HEK293 (cell line): ENCODE measurements around the gene SPINK4.
A peak's percentile ranks its signal among the peaks of the same experiment; 100 is the strongest.

Experiments
- CTCF ChIA-PET: fragments of 350-600 bp; formaldehyde crosslinking; extraction: SDS; loops from one replicate; lab custom pipeline; 2021; ENCODE audit warnings: antibody characterized with exemption; lab: Yijun Ruan, JAX
- POLR2A ChIA-PET: fragments of 300-600 bp; formaldehyde crosslinking; extraction: SDS; loops from one replicate; lab custom pipeline; 2020; ENCODE audit warnings: antibody characterized with exemption, inconsistent platforms; lab: Yijun Ruan, JAX
- H3K27ac ChIP-seq: fragments of 200-500 bp; sonication (Bioruptor generic); 2 replicates; pipeline ENCODE4 v1.5.1; 2014; ENCODE audit warnings: low read depth, low read length, control low read depth, inconsistent platforms; ENCODE audit errors: extremely low read depth
- H3K36me3 ChIP-seq, 2 experiments: fragments of 200-500 bp in 1 of 2; sonication (Bioruptor generic) in 1 of 2; 1 replicate in 1 of 2; 2 replicates in 1 of 2; pipeline ENCODE4 v1.5.1; 2014 to 2017; ENCODE audit warnings: inconsistent platforms in 2 of 2, low read length in 2 of 2; ENCODE audit not compliant: control insufficient read depth in 2 of 2, insufficient read depth in 1 of 2
- H3K4me1 ChIP-seq: fragments of 200-500 bp; sonication (Bioruptor generic); 2 replicates; pipeline ENCODE4 v1.5.1; 2014; ENCODE audit warnings: mild to moderate bottlenecking, low read length, inconsistent platforms; ENCODE audit not compliant: control insufficient read depth, insufficient read depth
- H3K4me3 ChIP-seq: 2 replicates; pipeline ENCODE4 v1.5.1; 2011; ENCODE audit warnings: low read depth, mild to moderate bottlenecking, control low read depth, low read length, moderate library complexity
- H3K9me3 ChIP-seq: fragments of 200-500 bp; sonication (Bioruptor generic); 2 replicates; pipeline ENCODE4 v1.5.1; 2014; ENCODE audit warnings: low read depth, low read length, inconsistent platforms; ENCODE audit not compliant: control insufficient read depth, insufficient read depth
- FEZF1 ChIP-seq: fragments of 450-650 bp; formaldehyde crosslinking; IDR thresholded peaks from 2 replicates; pipeline ENCODE4 v1.5.1; 2016; ENCODE audit warnings: missing biosample characterization, missing genetic modification characterization
- GLIS1 ChIP-seq: fragments of 450-650 bp; formaldehyde crosslinking; IDR thresholded peaks from 2 replicates; pipeline ENCODE4 v1.5.1; 2016; ENCODE audit warnings: missing biosample characterization, missing genetic modification characterization
- GLIS2 ChIP-seq: fragments of 450-650 bp; formaldehyde crosslinking; IDR thresholded peaks from 2 replicates; pipeline ENCODE4 v1.5.1; 2016; ENCODE audit warnings: missing biosample characterization, missing genetic modification characterization
- KLF8 ChIP-seq: fragments of 450-650 bp; formaldehyde crosslinking; IDR thresholded peaks from 2 replicates; pipeline ENCODE4 v1.5.1; 2016; ENCODE audit warnings: missing biosample characterization, missing genetic modification characterization
- SETDB1 ChIP-seq: IDR thresholded peaks from one replicate; pipeline ENCODE4 v1.6.1; 2017; ENCODE audit warnings: mild to moderate bottlenecking, low read length, moderate library complexity, mixed read lengths; ENCODE audit not compliant: insufficient read length
- SP7 ChIP-seq: fragments of 450-650 bp; formaldehyde crosslinking; IDR thresholded peaks from 2 replicates; pipeline ENCODE4 v1.5.1; 2016; ENCODE audit warnings: missing biosample characterization, missing genetic modification characterization
- ZBTB17 ChIP-seq: fragments of 450-650 bp; formaldehyde crosslinking; IDR thresholded peaks from 2 replicates; pipeline ENCODE4 v1.5.1; 2016; ENCODE audit warnings: missing biosample characterization, missing genetic modification characterization
- ZBTB26 ChIP-seq: fragments of 450-650 bp; formaldehyde crosslinking; optimal IDR thresholded peaks from 2 replicates; pipeline ENCODE3; 2016; ENCODE audit warnings: missing biosample characterization, mild to moderate bottlenecking, missing genetic modification characterization
- ZFP3 ChIP-seq: fragments of 450-650 bp; formaldehyde crosslinking; IDR thresholded peaks from 2 replicates; pipeline ENCODE4 v1.5.1; 2016; ENCODE audit warnings: low read depth, missing biosample characterization, missing genetic modification characterization
- ZFP37 ChIP-seq: fragments of 450-650 bp; formaldehyde crosslinking; IDR thresholded peaks from 2 replicates; pipeline ENCODE4 v1.5.1; 2016; ENCODE audit warnings: missing biosample characterization, missing genetic modification characterization
- ZNF146 ChIP-seq: fragments of 450-650 bp; formaldehyde crosslinking; IDR thresholded peaks from 2 replicates; pipeline ENCODE4 v1.5.1; 2016; ENCODE audit warnings: missing biosample characterization, missing genetic modification characterization
- ZNF335 ChIP-seq: fragments of 450-650 bp; formaldehyde crosslinking; conservative IDR thresholded peaks from 2 replicates; pipeline ENCODE4 v1.5.1; 2016; ENCODE audit warnings: missing biosample characterization, missing genetic modification characterization
- ZNF488 ChIP-seq: fragments of 450-650 bp; formaldehyde crosslinking; IDR thresholded peaks from 2 replicates; pipeline ENCODE4 v1.5.1; 2016; ENCODE audit warnings: missing biosample characterization, missing genetic modification characterization
- ZNF501 ChIP-seq: fragments of 450-650 bp; formaldehyde crosslinking; IDR thresholded peaks from 2 replicates; pipeline ENCODE4 v1.5.1; 2016; ENCODE audit warnings: missing biosample characterization, missing genetic modification characterization
- ZNF530 ChIP-seq: fragments of 450-650 bp; formaldehyde crosslinking; IDR thresholded peaks from 2 replicates; pipeline ENCODE4 v1.5.1; 2016; ENCODE audit warnings: low read depth, missing biosample characterization, missing genetic modification characterization
- ZNF549 ChIP-seq: fragments of 450-650 bp; IDR thresholded peaks from 2 replicates; pipeline ENCODE4 v1.5.1; 2018; ENCODE audit warnings: missing biosample characterization, missing genetic modification characterization, mild to moderate bottlenecking, inconsistent platforms, moderate library complexity
- ZNF621 ChIP-seq: fragments of 450-650 bp; formaldehyde crosslinking; IDR thresholded peaks from 2 replicates; pipeline ENCODE4 v1.5.1; 2017; ENCODE audit warnings: missing biosample characterization, missing genetic modification characterization
- ZNF747 ChIP-seq: fragments of 450-650 bp; formaldehyde crosslinking; IDR thresholded peaks from 2 replicates; pipeline ENCODE4 v1.5.1; 2016; ENCODE audit warnings: missing biosample characterization, missing genetic modification characterization
- ZNF768 ChIP-seq: fragments of 450-650 bp; formaldehyde crosslinking; IDR thresholded peaks from 2 replicates; pipeline ENCODE4 v1.5.1; 2018; ENCODE audit warnings: missing biosample characterization, mild to moderate bottlenecking, missing genetic modification characterization
- ZSCAN16 ChIP-seq: fragments of 450-650 bp; formaldehyde crosslinking; IDR thresholded peaks from 2 replicates; pipeline ENCODE4 v1.5.1; 2016; ENCODE audit warnings: missing biosample characterization, missing genetic modification characterization
- TF ChIP-seq, protein P1 (sequence below): fragments of 450-650 bp; formaldehyde crosslinking; IDR thresholded peaks from 2 replicates; pipeline ENCODE4 v1.5.1; 2016; ENCODE audit warnings: missing biosample characterization, missing genetic modification characterization
- TF ChIP-seq, protein P2 (sequence below): fragments of 450-650 bp; formaldehyde crosslinking; IDR thresholded peaks from 2 replicates; pipeline ENCODE4 v1.5.1; 2016; ENCODE audit warnings: missing biosample characterization, missing genetic modification characterization

Gene SPINK4

DNA sequence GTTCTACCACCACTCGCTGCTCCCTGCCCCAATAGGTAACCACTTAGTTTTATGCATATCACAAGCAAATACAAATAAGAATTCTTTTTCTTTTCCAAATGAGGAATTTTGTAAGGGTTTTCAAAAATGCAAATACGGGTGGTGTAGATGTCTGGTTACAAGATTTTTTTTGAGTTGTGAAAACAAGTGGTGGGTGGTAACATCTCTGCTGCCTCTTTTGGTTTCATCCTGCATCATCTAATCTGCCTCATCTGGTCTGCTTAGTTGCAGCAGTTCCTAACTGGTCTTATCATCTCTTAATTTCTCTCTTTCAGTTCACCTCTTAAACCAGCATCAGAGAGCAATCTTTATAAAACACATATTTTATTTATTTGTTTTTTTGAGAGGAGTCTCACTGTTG lies 55.6 kb downstream of the SPINK4 start:
- no peaks in the 10 kb centered on the region for H3K9me3 ChIP-seq
- TF ChIP-seq, protein P1, sequence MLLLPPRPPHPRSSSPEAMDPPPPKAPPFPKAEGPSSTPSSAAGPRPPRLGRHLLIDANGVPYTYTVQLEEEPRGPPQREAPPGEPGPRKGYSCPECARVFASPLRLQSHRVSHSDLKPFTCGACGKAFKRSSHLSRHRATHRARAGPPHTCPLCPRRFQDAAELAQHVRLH: no peak
- TF ChIP-seq ZSCAN16 (tag by site-specific recombination) (no peak), ZNF747 (tag by site-specific recombination) (no peak), ZBTB26 (tag by site-specific recombination) (no peak), ZNF621 (tag by site-specific recombination) (no peak), ZFP37 (tag by site-specific recombination) (no peak), KLF8 (tag by site-specific recombination) (no peak), ZNF501 (tag by site-specific recombination) (no peak), ZNF488 (tag by site-specific recombination) (no peak), GLIS1 (no peak), SETDB1 (no peak), GLIS2 (tag by site-specific recombination) (no peak)
- TF ChIP-seq, protein P2, sequence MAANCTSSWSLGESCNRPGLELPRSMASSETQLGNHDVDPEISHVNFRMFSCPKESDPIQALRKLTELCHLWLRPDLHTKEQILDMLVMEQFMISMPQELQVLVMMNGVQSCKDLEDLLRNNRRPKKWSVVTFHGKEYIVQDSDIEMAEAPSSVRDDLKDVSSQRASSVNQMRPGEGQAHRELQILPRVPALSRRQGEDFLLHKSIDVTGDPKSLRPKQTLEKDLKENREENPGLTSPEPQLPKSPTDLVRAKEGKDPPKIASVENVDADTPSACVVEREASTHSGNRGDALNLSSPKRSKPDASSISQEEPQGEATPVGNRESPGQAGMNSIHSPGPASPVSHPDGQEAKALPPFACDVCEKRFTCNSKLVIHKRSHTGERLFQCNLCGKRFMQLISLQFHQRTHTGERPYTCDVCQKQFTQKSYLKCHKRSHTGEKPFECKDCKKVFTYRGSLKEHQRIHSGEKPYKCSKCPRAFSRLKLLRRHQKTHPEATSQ (tag by site-specific recombination): no peak
- TF ChIP-seq, all 188 proteins: peak for 0
- ChIA-PET POLR2A (no interaction called here), CTCF (no interaction called here)
- no peak overlapping the region for H3K27ac ChIP-seq
- no peak overlapping the region for H3K4me3 ChIP-seq
- H3K4me1 ChIP-seq: no peaks in the 10 kb centered on the region
- peaks cover 11 to 89% of the 10 kb centered on the region in 2 experiments; a peak in 2 of 3 replicates for H3K36me3 ChIP-seq

- POLR2A ChIA-PET: no interaction called here
- Histone ChIP-seq H3K9me3 (no peaks in the 10 kb centered on the region), H3K27ac (no peak overlapping the region), H3K4me3 (no peak overlapping the region)
- TF ChIP-seq ZNF501 (tag by site-specific recombination) (no peak), ZNF335 (tag by site-specific recombination) (0 out of 2 replicates have a peak, but pooled peaks have one; percentile 5), SP7 (tag by site-specific recombination) (no peak), ZBTB17 (tag by site-specific recombination) (peak; percentile 56), ZNF530 (tag by site-specific recombination) (no peak), ZNF768 (tag by site-specific recombination) (no peak), ZFP3 (tag by site-specific recombination) (no peak), ZNF146 (tag by site-specific recombination) (no peak), GLIS2 (tag by site-specific recombination) (no peak), FEZF1 (no peak), ZNF549 (tag by site-specific recombination) (no peak)
- TF ChIP-seq, all 188 proteins: peak for 2
- CTCF ChIA-PET: interaction anchor here (2.0 kb wide), 1 partner anchor 10 kb away, joined by 7 read pairs; no protein-coding TSS in a partner anchor
- Histone ChIP-seq H3K4me1 (no peaks in the 10 kb centered on the region), H3K36me3 (peaks cover 26 to 100% of the 10 kb centered on the region in 2 experiments)
Observed at GRCh38 chr9:33297432-33297831, 57.5 kb downstream of the SPINK4 start.
